ENCODE results near the gene DNAJC3.

GRCh38 chr13:95740979-95741320, 64.0 kb downstream of the DNAJC3 start:
- TF ChIP-seq CTCF (IDR thresholded peaks at IDR 0.05; ENCODE audit: low read depth, low read length), result no peak
- TF ChIP-seq EZH2phosphoT487 (IDR thresholded peaks at IDR 0.05; ENCODE audit: low read depth), result no peak

All from OCI-LY3 (cell line).